ENCODE data around the gene RALA.

DNA sequence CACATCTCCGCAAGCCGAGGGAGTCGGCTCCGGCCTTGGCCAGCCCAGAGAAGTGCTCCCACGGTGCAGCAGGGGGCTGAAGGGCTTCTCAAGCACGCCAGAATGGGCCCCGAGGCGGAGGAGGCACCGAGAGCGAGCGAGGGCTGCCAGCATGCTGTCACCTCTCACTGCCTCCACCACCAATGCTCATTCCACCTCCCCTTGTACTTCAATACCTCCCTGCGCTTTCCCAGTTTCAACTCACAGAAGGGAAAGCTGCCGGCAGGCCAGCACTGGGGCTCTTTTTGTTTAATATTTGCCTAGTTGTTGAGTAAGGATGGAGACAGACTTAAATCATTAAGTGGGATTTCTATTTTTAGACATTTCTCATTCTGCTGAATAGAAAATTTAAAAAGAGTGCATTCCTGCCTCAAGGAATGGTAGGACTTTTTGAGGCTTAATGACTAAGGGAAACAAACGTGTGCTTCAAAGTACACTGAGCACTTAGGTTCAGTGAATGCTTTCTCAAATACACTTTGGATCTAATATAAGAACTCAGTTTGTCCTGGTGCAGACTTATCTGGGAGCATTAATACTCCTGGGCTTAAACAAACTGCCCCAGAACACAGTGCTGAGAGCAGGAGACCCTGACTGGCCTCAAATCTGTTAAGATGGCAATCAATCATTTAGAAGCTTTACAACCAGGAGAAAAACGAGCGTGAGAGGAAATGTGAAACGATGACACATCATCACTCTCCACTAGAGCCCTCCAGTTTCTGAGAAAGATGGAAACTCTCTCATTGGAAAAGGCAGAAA lies 131.2 kb downstream of the RALA start:
- TF ChIP-seq, protein P1, sequence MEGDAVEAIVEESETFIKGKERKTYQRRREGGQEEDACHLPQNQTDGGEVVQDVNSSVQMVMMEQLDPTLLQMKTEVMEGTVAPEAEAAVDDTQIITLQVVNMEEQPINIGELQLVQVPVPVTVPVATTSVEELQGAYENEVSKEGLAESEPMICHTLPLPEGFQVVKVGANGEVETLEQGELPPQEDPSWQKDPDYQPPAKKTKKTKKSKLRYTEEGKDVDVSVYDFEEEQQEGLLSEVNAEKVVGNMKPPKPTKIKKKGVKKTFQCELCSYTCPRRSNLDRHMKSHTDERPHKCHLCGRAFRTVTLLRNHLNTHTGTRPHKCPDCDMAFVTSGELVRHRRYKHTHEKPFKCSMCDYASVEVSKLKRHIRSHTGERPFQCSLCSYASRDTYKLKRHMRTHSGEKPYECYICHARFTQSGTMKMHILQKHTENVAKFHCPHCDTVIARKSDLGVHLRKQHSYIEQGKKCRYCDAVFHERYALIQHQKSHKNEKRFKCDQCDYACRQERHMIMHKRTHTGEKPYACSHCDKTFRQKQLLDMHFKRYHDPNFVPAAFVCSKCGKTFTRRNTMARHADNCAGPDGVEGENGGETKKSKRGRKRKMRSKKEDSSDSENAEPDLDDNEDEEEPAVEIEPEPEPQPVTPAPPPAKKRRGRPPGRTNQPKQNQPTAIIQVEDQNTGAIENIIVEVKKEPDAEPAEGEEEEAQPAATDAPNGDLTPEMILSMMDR (IDR thresholded peaks at IDR 0.05; ENCODE audit: insufficient read depth, low read length, poor library complexity, severe bottlenecking): no peak
- no peak for TF ChIP-seq EZH2phosphoT487 (conservative IDR thresholded peaks at IDR 0.05; ENCODE audit: low read length)

Measured in SU-DHL-6 (cell line).